ENCODE results near the gene MUC6.

- TF ChIP-seq EP300 (IDR thresholded peaks at IDR 0.05) (no peak), CTCF (IDR thresholded peaks at IDR 0.05) (no peak)
These were observed 30.6 kb downstream of the MUC6 start for GRCh38 chr11:1005928-1006327.
